Left ventricle myocardium inferior (tissue), 1 donor: ENCODE results near the gene ASXL2. TPM values are rescaled to one million over a fixed set of nuclear protein-coding genes. Genes with fewer than 3 reads are reported as not detected.
A peak's percentile ranks its signal among the peaks of the same experiment; 100 is the strongest.

Experiments used
- DNase-seq: peaks from one replicate; pipeline ENCODE4 v3.0.0-alpha.2; 2020
- H3K27ac ChIP-seq: fragments of 200-600 bp; replicated peaks from 2 replicates; pipeline ENCODE4 v1.8.0; 2021
- H3K27me3 ChIP-seq: fragments of 200-600 bp; 2 replicates; pipeline ENCODE4 v1.8.0; 2021; ENCODE audit warnings: low read depth
- H3K36me3 ChIP-seq: fragments of 200-600 bp; 2 replicates; pipeline ENCODE4 v1.8.0; 2021
- H3K4me1 ChIP-seq: fragments of 200-600 bp; 2 replicates; pipeline ENCODE4 v1.8.0; 2021
- H3K4me3 ChIP-seq: fragments of 200-600 bp; 2 replicates; pipeline ENCODE4 v1.8.0; 2021; ENCODE audit warnings: mild to moderate bottlenecking, moderate library complexity
- H3K9me3 ChIP-seq: fragments of 200-600 bp; replicated peaks from 2 replicates; pipeline ENCODE4 v1.8.0; 2021
- CTCF ChIP-seq: fragments of 200-600 bp; IDR thresholded peaks from 2 replicates; pipeline ENCODE4 v1.8.0; 2021; ENCODE audit warnings: antibody characterized with exemption, mild to moderate bottlenecking, borderline replicate concordance
- intact Hi-C: fragments of 100-400 bp; cut with micrococcal nuclease; formaldehyde crosslinking; loops from one replicate; pipeline ENCODE4 v1.11.0; 2022
- total RNA-seq: library from RNA; stranded (reverse); fragmentation: NEBNext Ultra II Directional; extraction: Animal tissue kit (Norgen Biotek cat#: 25700); gene quantifications from one replicate; pipeline ENCODE4 v1.2.1, GENCODE V29; 2021
- donor health status: DM: no; HTN: yes; CAD: no; lungs with severe emphysema.

Gene ASXL2
- total RNA-seq, 1 donor from 2014 or later: 19.1 TPM

- Histone ChIP-seq H3K4me1 (peaks cover 19% of the 10 kb centered on the region), H3K27ac (no peak overlapping the region), H3K4me3 (no peak overlapping the region), H3K27me3 (no peaks in the 10 kb centered on the region), H3K9me3 (no peaks in the 10 kb centered on the region), H3K36me3 (peaks cover 40% of the 10 kb centered on the region)
- no peak for DNase-seq
- no peak for TF ChIP-seq CTCF
- intact Hi-C loops: no loop called here
Measured at GRCh38 chr2:25743132-25743830, 135.0 kb downstream of the ASXL2 start.

- no peaks in the 10 kb centered on the region for H3K27me3 ChIP-seq
- H3K4me3 ChIP-seq: no peak overlapping the region
- intact Hi-C loops: no loop called here
- H3K9me3 ChIP-seq: no peaks in the 10 kb centered on the region
- H3K4me1 ChIP-seq: peaks cover 25% of the 10 kb centered on the region
- no peak for TF ChIP-seq CTCF
- DNase-seq: no peak
- H3K27ac ChIP-seq: no peak overlapping the region
- peaks cover 32% of the 10 kb centered on the region for H3K36me3 ChIP-seq
Measured at GRCh38 chr2:25742501-25742900, 135.8 kb downstream of the ASXL2 start.

GRCh38 chr2:25740810-25741381, 137.4 kb downstream of the ASXL2 start:
- Histone ChIP-seq H3K4me3 (no peak overlapping the region), H3K9me3 (no peaks in the 10 kb centered on the region), H3K36me3 (peaks cover 29% of the 10 kb centered on the region), H3K27me3 (no peaks in the 10 kb centered on the region), H3K27ac (no peak overlapping the region), H3K4me1 (peaks cover 25% of the 10 kb centered on the region)
- no peak for DNase-seq
- intact Hi-C loops: no loop called here
- TF ChIP-seq CTCF: no peak

GRCh38 chr2:25738383-25739343, 139.6 kb downstream of the ASXL2 start:
- TF ChIP-seq CTCF: no peak
- no peak overlapping the region for H3K4me3 ChIP-seq
- no peaks in the 10 kb centered on the region for H3K9me3 ChIP-seq
- intact Hi-C loops: no loop called here
- peak overlapping the region; percentile 64 for H3K27ac ChIP-seq
- peaks cover 25% of the 10 kb centered on the region for H3K4me1 ChIP-seq
- DNase-seq: no peak
- H3K27me3 ChIP-seq: no peaks in the 10 kb centered on the region
- peaks cover 20% of the 10 kb centered on the region for H3K36me3 ChIP-seq

- H3K27ac ChIP-seq: no peak overlapping the region
- no peaks in the 10 kb centered on the region for H3K27me3 ChIP-seq
- peaks cover 25% of the 10 kb centered on the region for H3K4me1 ChIP-seq
- TF ChIP-seq CTCF: no peak
- no peak overlapping the region for H3K4me3 ChIP-seq
- intact Hi-C loops: no loop called here
- no peaks in the 10 kb centered on the region for H3K9me3 ChIP-seq
- peaks cover 4% of the 10 kb centered on the region for H3K36me3 ChIP-seq
- DNase-seq: no peak
Measured at GRCh38 chr2:25736899-25737515, 141.3 kb downstream of the ASXL2 start.
